K562 (cell line): ENCODE measurements around the gene RAPGEF5.

Experiments used
- KAT8 ChIP-seq: fragments of 450-650 bp; IDR thresholded peaks from 2 replicates; pipeline ENCODE4 v1.6.1; 2016; ENCODE audit warnings: low read depth, mild to moderate bottlenecking
- L3MBTL2 ChIP-seq: fragments of 450-650 bp; IDR thresholded peaks from 2 replicates; pipeline ENCODE4 v1.6.1; 2016; ENCODE audit warnings: mild to moderate bottlenecking, moderate library complexity
- MTA1 ChIP-seq: fragments of 450-650 bp; IDR thresholded peaks from 2 replicates; pipeline ENCODE4 v1.6.1; 2017; ENCODE audit warnings: borderline replicate concordance
- SP1 ChIP-seq: sonication (generic); formaldehyde crosslinking; IDR thresholded peaks from 2 replicates; pipeline ENCODE4 v1.8.1; 2022; ENCODE audit warnings: mild to moderate bottlenecking, missing genetic modification reagents
- ZNF436 ChIP-seq: fragments of 250-450, 450-650 bp; sonication (Bioruptor Pico); formaldehyde crosslinking; IDR thresholded peaks from 2 replicates; pipeline ENCODE4 v1.7.0; 2020; ENCODE audit warnings: mild to moderate bottlenecking
- ZSCAN29 ChIP-seq: fragments of 450-650 bp; IDR thresholded peaks from 2 replicates; pipeline ENCODE4 v1.6.1; 2017
- TF ChIP-seq, protein P1 (sequence below): sonication (generic); formaldehyde crosslinking; IDR thresholded peaks from 2 replicates; pipeline ENCODE4 v1.8.1; 2023; ENCODE audit warnings: mild to moderate bottlenecking, missing genetic modification reagents, moderate library complexity
- TF ChIP-seq, protein P2 (sequence below), 3 experiments: IDR thresholded peaks in 2 of 3; conservative IDR thresholded peaks in 1 of 3; 2 replicates each; pipeline ENCODE4 v1.5.1; 2011 to 2012; ENCODE audit warnings: low read length in 3 of 3, mild to moderate bottlenecking in 3 of 3, control low read depth in 2 of 3, improper control_type of control experiment in 1 of 3, inconsistent platforms in 1 of 3, low read depth in 1 of 3, mixed read lengths in 1 of 3, moderate library complexity in 1 of 3; ENCODE audit not compliant: insufficient read depth in 2 of 3
- TF ChIP-seq, protein P3 (sequence below): fragments of 450-650 bp; formaldehyde crosslinking; IDR thresholded peaks from 2 replicates; pipeline ENCODE4 v1.4.0; 2022; ENCODE audit warnings: mild to moderate bottlenecking, moderate library complexity
- TF ChIP-seq, protein P4 (sequence below): IDR thresholded peaks from 2 replicates; pipeline ENCODE4 v1.6.1; 2011; ENCODE audit warnings: borderline replicate concordance, low read depth, mild to moderate bottlenecking, moderate library complexity, low read length; ENCODE audit not compliant: insufficient read depth, poor library complexity, severe bottlenecking
- TF ChIP-seq, protein P5 (sequence below): IDR thresholded peaks from 3 replicates; pipeline ENCODE4 v1.6.1; 2011; ENCODE audit warnings: borderline replicate concordance, mild to moderate bottlenecking; ENCODE audit not compliant: insufficient read length, insufficient read depth

DNA sequence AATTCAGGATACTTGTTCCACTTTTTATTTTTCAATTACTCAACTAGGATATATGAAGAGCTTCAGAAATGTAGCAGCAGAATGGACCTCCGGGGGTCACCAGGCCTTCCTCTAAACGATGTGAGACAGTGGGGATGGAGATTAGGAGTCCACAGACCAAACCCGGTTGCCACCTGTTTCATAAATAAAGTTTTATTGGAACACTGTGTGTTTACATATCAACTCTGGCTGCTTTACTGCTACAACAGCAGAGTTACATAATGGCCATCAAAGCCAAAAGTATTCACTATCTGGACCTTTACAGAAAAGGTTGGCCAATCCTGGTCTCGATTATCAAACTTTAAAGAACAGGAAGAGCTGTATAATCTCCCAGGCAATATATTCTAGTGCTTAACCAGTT lies 30.8 kb downstream of the RAPGEF5 start:
- TF ChIP-seq, protein P1, sequence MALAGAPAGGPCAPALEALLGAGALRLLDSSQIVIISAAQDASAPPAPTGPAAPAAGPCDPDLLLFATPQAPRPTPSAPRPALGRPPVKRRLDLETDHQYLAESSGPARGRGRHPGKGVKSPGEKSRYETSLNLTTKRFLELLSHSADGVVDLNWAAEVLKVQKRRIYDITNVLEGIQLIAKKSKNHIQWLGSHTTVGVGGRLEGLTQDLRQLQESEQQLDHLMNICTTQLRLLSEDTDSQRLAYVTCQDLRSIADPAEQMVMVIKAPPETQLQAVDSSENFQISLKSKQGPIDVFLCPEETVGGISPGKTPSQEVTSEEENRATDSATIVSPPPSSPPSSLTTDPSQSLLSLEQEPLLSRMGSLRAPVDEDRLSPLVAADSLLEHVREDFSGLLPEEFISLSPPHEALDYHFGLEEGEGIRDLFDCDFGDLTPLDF (CRISPR knock-in tag): no peak
- TF ChIP-seq, protein P2, sequence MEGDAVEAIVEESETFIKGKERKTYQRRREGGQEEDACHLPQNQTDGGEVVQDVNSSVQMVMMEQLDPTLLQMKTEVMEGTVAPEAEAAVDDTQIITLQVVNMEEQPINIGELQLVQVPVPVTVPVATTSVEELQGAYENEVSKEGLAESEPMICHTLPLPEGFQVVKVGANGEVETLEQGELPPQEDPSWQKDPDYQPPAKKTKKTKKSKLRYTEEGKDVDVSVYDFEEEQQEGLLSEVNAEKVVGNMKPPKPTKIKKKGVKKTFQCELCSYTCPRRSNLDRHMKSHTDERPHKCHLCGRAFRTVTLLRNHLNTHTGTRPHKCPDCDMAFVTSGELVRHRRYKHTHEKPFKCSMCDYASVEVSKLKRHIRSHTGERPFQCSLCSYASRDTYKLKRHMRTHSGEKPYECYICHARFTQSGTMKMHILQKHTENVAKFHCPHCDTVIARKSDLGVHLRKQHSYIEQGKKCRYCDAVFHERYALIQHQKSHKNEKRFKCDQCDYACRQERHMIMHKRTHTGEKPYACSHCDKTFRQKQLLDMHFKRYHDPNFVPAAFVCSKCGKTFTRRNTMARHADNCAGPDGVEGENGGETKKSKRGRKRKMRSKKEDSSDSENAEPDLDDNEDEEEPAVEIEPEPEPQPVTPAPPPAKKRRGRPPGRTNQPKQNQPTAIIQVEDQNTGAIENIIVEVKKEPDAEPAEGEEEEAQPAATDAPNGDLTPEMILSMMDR (IDR thresholded peaks at IDR 0.05 in 2 of 3, conservative IDR thresholded peaks at IDR 0.05 in 1 of 3; ENCODE audit: insufficient read depth in 2 of 3, low read depth in 1 of 3, low read length in 3 of 3): no peak
- TF ChIP-seq ZSCAN29 (no peak), L3MBTL2 (no peak), ZNF436 (no peak), MTA1 (no peak), KAT8 (no peak), SP1 (no peak)
- TF ChIP-seq, protein P3, sequence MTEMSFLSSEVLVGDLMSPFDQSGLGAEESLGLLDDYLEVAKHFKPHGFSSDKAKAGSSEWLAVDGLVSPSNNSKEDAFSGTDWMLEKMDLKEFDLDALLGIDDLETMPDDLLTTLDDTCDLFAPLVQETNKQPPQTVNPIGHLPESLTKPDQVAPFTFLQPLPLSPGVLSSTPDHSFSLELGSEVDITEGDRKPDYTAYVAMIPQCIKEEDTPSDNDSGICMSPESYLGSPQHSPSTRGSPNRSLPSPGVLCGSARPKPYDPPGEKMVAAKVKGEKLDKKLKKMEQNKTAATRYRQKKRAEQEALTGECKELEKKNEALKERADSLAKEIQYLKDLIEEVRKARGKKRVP (CRISPR knock-in tag): no peak
- TF ChIP-seq, protein P4, sequence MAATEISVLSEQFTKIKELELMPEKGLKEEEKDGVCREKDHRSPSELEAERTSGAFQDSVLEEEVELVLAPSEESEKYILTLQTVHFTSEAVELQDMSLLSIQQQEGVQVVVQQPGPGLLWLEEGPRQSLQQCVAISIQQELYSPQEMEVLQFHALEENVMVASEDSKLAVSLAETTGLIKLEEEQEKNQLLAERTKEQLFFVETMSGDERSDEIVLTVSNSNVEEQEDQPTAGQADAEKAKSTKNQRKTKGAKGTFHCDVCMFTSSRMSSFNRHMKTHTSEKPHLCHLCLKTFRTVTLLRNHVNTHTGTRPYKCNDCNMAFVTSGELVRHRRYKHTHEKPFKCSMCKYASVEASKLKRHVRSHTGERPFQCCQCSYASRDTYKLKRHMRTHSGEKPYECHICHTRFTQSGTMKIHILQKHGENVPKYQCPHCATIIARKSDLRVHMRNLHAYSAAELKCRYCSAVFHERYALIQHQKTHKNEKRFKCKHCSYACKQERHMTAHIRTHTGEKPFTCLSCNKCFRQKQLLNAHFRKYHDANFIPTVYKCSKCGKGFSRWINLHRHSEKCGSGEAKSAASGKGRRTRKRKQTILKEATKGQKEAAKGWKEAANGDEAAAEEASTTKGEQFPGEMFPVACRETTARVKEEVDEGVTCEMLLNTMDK: no peak
- TF ChIP-seq, protein P5, sequence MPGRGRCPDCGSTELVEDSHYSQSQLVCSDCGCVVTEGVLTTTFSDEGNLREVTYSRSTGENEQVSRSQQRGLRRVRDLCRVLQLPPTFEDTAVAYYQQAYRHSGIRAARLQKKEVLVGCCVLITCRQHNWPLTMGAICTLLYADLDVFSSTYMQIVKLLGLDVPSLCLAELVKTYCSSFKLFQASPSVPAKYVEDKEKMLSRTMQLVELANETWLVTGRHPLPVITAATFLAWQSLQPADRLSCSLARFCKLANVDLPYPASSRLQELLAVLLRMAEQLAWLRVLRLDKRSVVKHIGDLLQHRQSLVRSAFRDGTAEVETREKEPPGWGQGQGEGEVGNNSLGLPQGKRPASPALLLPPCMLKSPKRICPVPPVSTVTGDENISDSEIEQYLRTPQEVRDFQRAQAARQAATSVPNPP: no peak
